Fibroblast of lung (primary cell): ENCODE data around the gene FBRSL1. TPM values are rescaled to one million over a fixed set of nuclear protein-coding genes. Genes with fewer than 3 reads are reported as not detected.

Experiments used
- DNase-seq, 2 donors: peaks; one replicate each; pipeline versions ENCODE4 v3.0.0 to v3.0.0-alpha.2; 2010; ENCODE audit warnings: low read depth in 2 of 2
- H2AFZ ChIP-seq: 2 replicates; pipeline ENCODE4 v1.5.1; 2012; ENCODE audit warnings: low read length, control low read depth, inconsistent platforms
- H3K27ac ChIP-seq: 2 replicates; pipeline ENCODE4 v1.5.1; 2011; ENCODE audit warnings: low read length, control low read depth; ENCODE audit not compliant: insufficient read depth
- H3K27me3 ChIP-seq: 2 replicates; pipeline ENCODE4 v1.5.1; 2011; ENCODE audit warnings: mild to moderate bottlenecking, low read length; ENCODE audit not compliant: control insufficient read depth, insufficient read depth
- H3K36me3 ChIP-seq: 2 replicates; pipeline ENCODE4 v1.5.1; 2011; ENCODE audit warnings: low read length; ENCODE audit not compliant: control insufficient read depth, insufficient read depth
- H3K4me1 ChIP-seq: 2 replicates; pipeline ENCODE4 v1.5.1; 2011; ENCODE audit warnings: low read length; ENCODE audit not compliant: control insufficient read depth, insufficient read depth; ENCODE audit errors: extremely low read depth
- H3K4me2 ChIP-seq: 2 replicates; pipeline ENCODE4 v1.5.1; 2011; ENCODE audit warnings: low read length, control low read depth; ENCODE audit not compliant: insufficient read depth; ENCODE audit errors: extremely low read depth
- H3K4me3 ChIP-seq, 4 experiments: fragments of 200-600 bp in 1 of 4; sonication (generic) in 1 of 4; replicated peaks in 1 of 4; 2 replicates each; pipeline ENCODE4 v1.5.1; 2011 to 2016; ENCODE audit warnings: low read length in 4 of 4, low read depth in 3 of 4, mild to moderate bottlenecking in 3 of 4, control low read depth in 2 of 4, inconsistent platforms in 1 of 4, mixed read lengths in 1 of 4; ENCODE audit not compliant: insufficient read depth in 1 of 4; ENCODE audit errors: control extremely low read depth in 1 of 4
- H3K79me2 ChIP-seq: 2 replicates; pipeline ENCODE4 v1.5.1; 2012; ENCODE audit warnings: mild to moderate bottlenecking, low read length, inconsistent platforms; ENCODE audit not compliant: control insufficient read depth, insufficient read depth
- H3K9ac ChIP-seq: 2 replicates; pipeline ENCODE4 v1.5.1; 2011; ENCODE audit warnings: mild to moderate bottlenecking, low read length, control low read depth; ENCODE audit not compliant: insufficient read depth
- H3K9me3 ChIP-seq: 2 replicates; pipeline ENCODE4 v1.5.1; 2012; ENCODE audit warnings: low read depth, low read length; ENCODE audit not compliant: control insufficient read depth, insufficient read depth
- H4K20me1 ChIP-seq: 2 replicates; pipeline ENCODE4 v1.5.1; 2011; ENCODE audit warnings: low read length; ENCODE audit not compliant: control insufficient read depth, insufficient read depth; ENCODE audit errors: extremely low read depth
- CTCF ChIP-seq, 2 donors: IDR thresholded peaks in 1 of 2; conservative IDR thresholded peaks in 1 of 2; 1 replicate in 1 of 2; 2 replicates in 1 of 2; pipeline ENCODE4 v1.5.1; 2011 to 2012; ENCODE audit warnings: low read length in 2 of 2, control low read depth in 1 of 2, inconsistent platforms in 1 of 2, low read depth in 1 of 2, mild to moderate bottlenecking in 1 of 2
- EZH2 ChIP-seq: IDR thresholded peaks from 2 replicates; pipeline ENCODE4 v1.5.1; 2012; ENCODE audit warnings: low read length, control low read depth, mild to moderate bottlenecking; ENCODE audit errors: missing control alignments
- polyA plus RNA-seq, 2 donors: library from polyadenylated mRNA; depleted of rRNA in 1 of 2; stranded (reverse) in 1 of 2; unstranded in 1 of 2; fragments of >200 nt; gene quantifications; 2 replicates each; pipeline ENCODE4 v1.2.1, GENCODE V29; 2011 to 2012; ENCODE audit warnings: missing spikeins in 1 of 2
- total RNA-seq: library from RNA; depleted of rRNA; stranded (reverse); fragments of >200 nt; gene quantifications from 2 replicates; pipeline ENCODE4 v1.2.1, GENCODE V29; 2014

The FBRSL1 gene
- total and polyA plus RNA-seq, 2 donors (not counting 1 experiment from before 2014, with no cell fraction given) = 1.4 to 1.8 TPM

DNA sequence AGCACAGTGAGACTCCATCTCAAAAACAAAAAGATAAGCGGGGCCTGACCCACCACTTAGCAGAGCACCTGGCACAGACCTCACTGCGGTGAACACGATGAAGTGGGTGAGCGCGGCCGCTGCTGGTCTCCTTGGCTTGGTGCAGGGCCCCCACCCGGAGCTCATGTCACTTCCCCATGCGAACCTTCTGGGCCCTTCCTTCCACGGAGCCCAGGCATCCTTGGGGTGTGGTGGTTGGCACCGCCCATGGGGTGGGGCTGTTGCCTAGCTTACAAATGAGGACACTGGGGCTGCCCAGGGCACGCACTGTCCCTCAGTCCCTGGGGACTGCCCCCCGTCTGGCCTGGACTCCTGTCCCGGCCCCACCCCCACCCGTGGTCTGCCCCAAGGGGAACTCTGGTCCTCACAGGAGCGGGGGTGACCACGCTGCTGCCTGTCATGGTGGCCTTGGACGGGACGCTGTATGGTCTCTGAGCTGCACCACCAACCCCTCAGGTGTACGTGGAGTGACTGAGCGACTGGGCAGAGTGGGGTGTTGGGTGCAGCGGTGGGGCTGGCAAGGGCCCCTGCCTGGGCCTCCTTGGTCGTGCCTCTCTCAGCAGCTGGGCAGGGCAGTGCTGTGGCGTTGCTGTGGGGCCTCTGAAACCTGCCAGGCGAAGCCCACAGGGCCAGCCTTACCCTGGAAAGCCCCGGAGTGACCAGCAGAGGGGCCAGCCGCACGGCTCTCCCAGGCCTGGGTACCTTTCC, 15.3 kb downstream of the FBRSL1 start:
- H3K4me1 ChIP-seq = peaks cover 3% of the 10 kb centered on the region
- H4K20me1 ChIP-seq = no peaks in the 10 kb centered on the region
- no peak overlapping the region for H3K4me3 ChIP-seq
- no peak overlapping the region for H2AFZ ChIP-seq
- TF ChIP-seq CTCF (conservative IDR thresholded peaks at IDR 0.05 in 1 of 2, IDR thresholded peaks at IDR 0.05 in 1 of 2; ENCODE audit: low read depth in 1 of 2, low read length in 2 of 2) (no peak), EZH2 (no peak)
- no peaks in the 10 kb centered on the region for H3K27me3 ChIP-seq
- no peaks in the 10 kb centered on the region for H3K9me3 ChIP-seq
- H3K27ac ChIP-seq = no peak overlapping the region
- H3K9ac ChIP-seq = no peak overlapping the region
- H3K36me3 ChIP-seq = peaks cover 2% of the 10 kb centered on the region
- H3K79me2 ChIP-seq = peaks cover 8% of the 10 kb centered on the region
- DNase-seq = no peak
- H3K4me2 ChIP-seq = no peak overlapping the region

DNA sequence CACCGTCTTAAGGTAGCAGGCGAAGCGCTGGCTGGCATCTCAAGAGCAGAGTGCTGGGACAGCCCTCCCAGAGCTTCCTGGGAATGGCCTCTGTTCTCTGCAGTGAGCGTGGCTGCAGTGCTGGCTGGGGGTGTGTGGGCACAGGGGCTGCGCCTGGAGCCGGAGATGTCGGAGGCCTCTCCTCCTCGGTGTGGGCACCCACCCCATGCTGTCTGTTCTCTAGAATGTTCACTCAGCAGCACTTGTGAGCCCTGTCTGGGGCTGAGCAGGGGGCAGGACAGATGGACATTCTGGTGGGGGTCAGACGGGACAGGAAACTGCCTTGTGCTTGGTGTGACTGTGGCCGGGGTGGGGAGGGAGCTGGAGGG, 15.9 kb downstream of the FBRSL1 start:
- Histone ChIP-seq H3K36me3 (peaks cover 2% of the 10 kb centered on the region), H3K79me2 (peaks cover 8% of the 10 kb centered on the region), H3K4me1 (peaks cover 3% of the 10 kb centered on the region), H4K20me1 (no peaks in the 10 kb centered on the region), H2AFZ (no peak overlapping the region), H3K4me2 (no peak overlapping the region), H3K9me3 (no peaks in the 10 kb centered on the region), H3K27me3 (no peaks in the 10 kb centered on the region), H3K4me3 (no peak overlapping the region), H3K9ac (no peak overlapping the region), H3K27ac (no peak overlapping the region)
- no peak for TF ChIP-seq EZH2
- TF ChIP-seq CTCF (conservative IDR thresholded peaks at IDR 0.05 in 1 of 2, IDR thresholded peaks at IDR 0.05 in 1 of 2; ENCODE audit: low read depth in 1 of 2, low read length in 2 of 2) = no peak
- DNase-seq = no peak

DNA sequence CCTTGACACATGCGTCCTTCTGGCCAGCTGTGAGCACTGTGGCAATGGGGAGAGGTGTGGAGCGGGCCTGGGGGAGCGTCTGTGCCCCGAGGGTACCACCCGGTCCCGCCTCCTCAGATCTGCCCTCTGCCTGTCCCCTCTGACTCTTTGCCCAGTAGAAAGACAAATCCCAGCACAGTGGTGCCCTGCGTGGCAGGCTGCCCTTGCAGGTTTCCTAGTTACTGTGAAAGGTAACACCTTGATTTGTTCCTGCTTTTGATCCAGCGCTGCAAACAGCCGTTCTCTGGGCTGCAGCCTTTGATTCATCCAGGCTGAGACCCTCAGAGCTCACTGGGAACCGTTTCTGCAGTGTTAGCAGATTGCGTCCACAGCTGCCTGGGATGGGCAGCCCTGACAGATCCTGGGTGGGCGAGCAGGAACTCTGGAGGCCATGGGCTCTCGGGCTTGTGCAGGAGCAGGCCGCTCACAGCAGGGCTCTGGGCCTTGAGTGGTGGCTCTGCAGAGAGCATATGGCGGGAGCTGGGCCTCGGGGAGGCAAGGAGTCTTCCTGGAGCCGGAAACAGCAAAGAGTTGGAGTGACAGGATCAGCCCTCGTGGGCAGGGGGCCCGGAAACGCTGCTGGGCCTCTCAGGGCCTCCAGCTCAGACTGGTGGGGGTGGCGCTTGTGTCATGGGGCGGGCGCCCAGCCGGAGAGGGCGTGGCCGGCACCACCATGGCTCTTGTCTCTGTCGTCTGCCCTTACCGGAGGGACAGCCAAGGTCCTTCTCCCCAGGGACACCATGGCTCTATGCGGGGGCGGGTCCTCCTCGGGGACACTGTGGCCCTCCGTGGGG, 16.6 kb downstream of the FBRSL1 start:
- Histone ChIP-seq H2AFZ (peak overlapping the region; percentile 27), H3K4me2 (peak overlapping the region; percentile 2), H3K4me1 (peaks cover 3% of the 10 kb centered on the region), H4K20me1 (no peaks in the 10 kb centered on the region), H3K4me3 (peak overlapping the region in 2 of 4 experiments; percentile 19 to 35), H3K27ac (peak overlapping the region; percentile 17), H3K79me2 (peaks cover 8% of the 10 kb centered on the region), H3K9ac (peak overlapping the region; percentile 41), H3K27me3 (no peaks in the 10 kb centered on the region), H3K9me3 (no peaks in the 10 kb centered on the region), H3K36me3 (peaks cover 2% of the 10 kb centered on the region)
- TF ChIP-seq CTCF (conservative IDR thresholded peaks at IDR 0.05 in 1 of 2, IDR thresholded peaks at IDR 0.05 in 1 of 2; ENCODE audit: low read depth in 1 of 2, low read length in 2 of 2) (no peak), EZH2 (no peak)
- DNase-seq = peak; percentile 65 to 75
